Mesendoderm (in vitro differentiated cells): ENCODE results near the gene CRACDL. TPM values are rescaled to one million over a fixed set of nuclear protein-coding genes. Genes with fewer than 3 reads are reported as not detected.

Source experiments
- DNase-seq: peaks from one replicate; pipeline ENCODE4 v3.0.0; 2013
- H2AK5ac ChIP-seq: 2 replicates; pipeline ENCODE4 v1.6.1; 2013; ENCODE audit warnings: low read length, inconsistent platforms
- H2BK120ac ChIP-seq: 2 replicates; pipeline ENCODE4 v1.6.1; 2013; ENCODE audit warnings: low read depth, mild to moderate bottlenecking, low read length, moderate library complexity, mixed read lengths
- H2BK15ac ChIP-seq: replicated peaks from 2 replicates; pipeline ENCODE4 v1.6.1; 2013; ENCODE audit warnings: low read depth, mild to moderate bottlenecking, moderate library complexity
- H2BK5ac ChIP-seq: 2 replicates; pipeline ENCODE4 v1.6.1; 2013; ENCODE audit warnings: low read length, inconsistent platforms
- H3K18ac ChIP-seq: 2 replicates; pipeline ENCODE4 v1.6.1; 2013; ENCODE audit warnings: mild to moderate bottlenecking, low read length, mixed read lengths
- H3K23ac ChIP-seq: one replicate; pipeline ENCODE4 v1.6.1; 2013; ENCODE audit warnings: low read length
- H3K27ac ChIP-seq: 2 replicates; pipeline ENCODE4 v1.5.1; 2013; ENCODE audit warnings: low read depth, mild to moderate bottlenecking, inconsistent platforms, low read length, moderate library complexity
- H3K27me3 ChIP-seq: 2 replicates; pipeline ENCODE4 v1.6.1; 2013; ENCODE audit warnings: low read length, control low read depth, mild to moderate bottlenecking, inconsistent platforms; ENCODE audit not compliant: insufficient read depth, poor library complexity
- H3K36me3 ChIP-seq: 2 replicates; pipeline ENCODE4 v1.6.1; 2013; ENCODE audit warnings: low read length, inconsistent platforms; ENCODE audit not compliant: control insufficient read depth, insufficient read depth
- H3K4ac ChIP-seq: one replicate; pipeline ENCODE4 v1.6.1; 2013; ENCODE audit warnings: low read depth, mild to moderate bottlenecking, low read length, moderate library complexity
- H3K4me1 ChIP-seq: 2 replicates; pipeline ENCODE4 v1.6.1; 2013; ENCODE audit warnings: low read depth, low read length, inconsistent platforms; ENCODE audit not compliant: control insufficient read depth
- H3K4me2 ChIP-seq: 2 replicates; pipeline ENCODE4 v1.6.1; 2013; ENCODE audit warnings: low read length
- H3K4me3 ChIP-seq: 2 replicates; pipeline ENCODE4 v1.5.1; 2013; ENCODE audit warnings: mild to moderate bottlenecking, low read length
- H3K56ac ChIP-seq: one replicate; pipeline ENCODE4 v1.6.1; 2013; ENCODE audit warnings: low read length
- H3K79me1 ChIP-seq: 2 replicates; pipeline ENCODE4 v1.6.1; 2013; ENCODE audit warnings: low read length, inconsistent platforms
- H3K79me2 ChIP-seq: 2 replicates; pipeline ENCODE4 v1.6.1; 2013; ENCODE audit warnings: mild to moderate bottlenecking, low read length; ENCODE audit not compliant: control insufficient read depth, insufficient read depth
- H3K9ac ChIP-seq: 2 replicates; pipeline ENCODE4 v1.6.1; 2013; ENCODE audit warnings: low read length, inconsistent platforms
- H4K5ac ChIP-seq: one replicate; pipeline ENCODE4 v1.6.1; 2013; ENCODE audit warnings: low read length
- H4K8ac ChIP-seq: one replicate; pipeline ENCODE4 v1.6.1; 2013; ENCODE audit warnings: low read depth, mild to moderate bottlenecking, control low read depth, low read length, moderate library complexity
- WGBS: extraction: QIAGEN DNeasy Blood & Tissue Kit; methylation state at CpG from one replicate; pipeline ENCODE4 v1.1.7; 2013; ENCODE audit warnings: low lambda C conversion rate, missing lambda C conversion rate; ENCODE audit not compliant: insufficient coverage; ENCODE audit errors: extremely low coverage; 5-methylcytosine and 5-hydroxymethylcytosine counted together
- small RNA-seq: library from polyadenylated mRNA; stranded (forward); fragments of <200 nt; extraction: miRNeasy Mini kit (QIAGEN cat#:217004); gene quantifications from one replicate; pipeline ENCODE3, GENCODE V24; 2013; ENCODE audit not compliant: insufficient read depth

The CRACDL gene

GRCh38 chr2:98744595-98744994 is 191.4 kb downstream of the CRACDL start:
- Histone ChIP-seq H3K79me1 (no peaks in the 10 kb centered on the region), H3K36me3 (no peaks in the 10 kb centered on the region), H3K18ac (no peak overlapping the region), H2BK15ac (no peak overlapping the region), H2AK5ac (no peak overlapping the region), H3K27me3 (no peaks in the 10 kb centered on the region), H2BK120ac (no peak overlapping the region), H4K8ac (no peak overlapping the region), H3K4me2 (no peak overlapping the region), H3K4ac (no peak overlapping the region), H3K79me2 (no peaks in the 10 kb centered on the region), H2BK5ac (no peak overlapping the region), H3K27ac (no peak overlapping the region), H3K4me1 (no peaks in the 10 kb centered on the region), H4K5ac (no peak overlapping the region), H3K23ac (no peak overlapping the region), H3K4me3 (no peak overlapping the region), H3K9ac (no peak overlapping the region), H3K56ac (no peak overlapping the region)
- WGBS: no CpG with 5 or more reads among the region's 5 CpGs
- no peak for DNase-seq

Small RNA genes within 50 kb of the gene (small RNA-seq; reads per million reads assigned to genes)
- gene RNU4-84P (not detected), gene RNU7-46P (not detected)
